T1000 (cell line): Measurements from ENCODE around the gene NDUFS7.

Source experiments
- DNase-seq: peaks from one replicate; lab custom pipeline; 2025; ENCODE audit warnings: mixed read lengths; lab: John Stamatoyannopoulos, UW

Gene NDUFS7

GRCh38 chr19:1432507-1432887 lies 48.8 kb downstream of the NDUFS7 start:
- DNase-seq = no peak

GRCh38 chr19:1433119-1434039 lies 49.7 kb downstream of the NDUFS7 start:
- DNase-seq = no peak

GRCh38 chr19:1434040-1434366 lies 50.3 kb downstream of the NDUFS7 start:
- no peak for DNase-seq

GRCh38 chr19:1434577-1435060 lies 50.9 kb downstream of the NDUFS7 start:
- no peak for DNase-seq

- no peak for DNase-seq
Measured at GRCh38 chr19:1435378-1435989, 51.8 kb downstream of the NDUFS7 start.

GRCh38 chr19:1437609-1438008 lies 53.9 kb downstream of the NDUFS7 start:
- DNase-seq = no peak

GRCh38 chr19:1438035-1438932 lies 54.6 kb downstream of the NDUFS7 start, which contains the start of gene RPS15:
TSS of gene RPS15 (plus strand) at chr19:1438396. CDS start at chr19:1438426, 30 bp downstream.
- peak; percentile 94 for DNase-seq

GRCh38 chr19:1438933-1439354 lies 55.2 kb downstream of the NDUFS7 start:
- no peak for DNase-seq

GRCh38 chr19:1439525-1440417 lies 56.1 kb downstream of the NDUFS7 start:
- peak; percentile 36 for DNase-seq

- no peak for DNase-seq
Measured at GRCh38 chr19:1440418-1440801, 56.7 kb downstream of the NDUFS7 start.

GRCh38 chr19:1441022-1441426 lies 57.3 kb downstream of the NDUFS7 start:
- no peak for DNase-seq

- DNase-seq = no peak
Measured at GRCh38 chr19:1441677-1442438, 58.2 kb downstream of the NDUFS7 start.
